HG03575 (cell line): ENCODE results near the gene STIP1.

Experiments used
- ATAC-seq: cut with Tn5 transposase; IDR thresholded peaks from one replicate; pipeline ENCODE4 v1.9.1; 2021; ENCODE audit not compliant: unreplicated experiment, insufficient number of reproducible peaks, low FRiP score; ENCODE audit errors: extremely low read depth

The STIP1 gene

DNA sequence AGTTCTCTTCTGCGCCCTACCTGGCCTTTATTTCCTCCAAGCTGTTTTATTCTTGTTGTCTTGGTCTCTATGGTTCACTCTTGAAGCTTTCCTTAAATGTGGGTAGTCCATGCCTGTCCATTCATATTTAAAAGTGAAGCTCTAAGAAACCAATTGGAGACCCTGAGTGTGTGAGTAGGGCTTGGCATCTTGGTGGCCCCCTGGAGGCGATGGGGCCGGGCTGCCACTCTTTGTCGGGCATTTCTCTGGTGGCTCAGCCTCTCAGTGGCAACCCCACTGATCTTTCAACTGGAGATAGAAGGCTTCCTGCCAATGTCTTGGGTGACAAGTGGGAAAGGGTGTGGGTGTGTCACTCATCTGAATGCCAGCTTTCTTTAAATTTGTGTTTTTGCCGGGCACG, 30.9 kb downstream of the STIP1 start:
- ATAC-seq = no peak

DNA sequence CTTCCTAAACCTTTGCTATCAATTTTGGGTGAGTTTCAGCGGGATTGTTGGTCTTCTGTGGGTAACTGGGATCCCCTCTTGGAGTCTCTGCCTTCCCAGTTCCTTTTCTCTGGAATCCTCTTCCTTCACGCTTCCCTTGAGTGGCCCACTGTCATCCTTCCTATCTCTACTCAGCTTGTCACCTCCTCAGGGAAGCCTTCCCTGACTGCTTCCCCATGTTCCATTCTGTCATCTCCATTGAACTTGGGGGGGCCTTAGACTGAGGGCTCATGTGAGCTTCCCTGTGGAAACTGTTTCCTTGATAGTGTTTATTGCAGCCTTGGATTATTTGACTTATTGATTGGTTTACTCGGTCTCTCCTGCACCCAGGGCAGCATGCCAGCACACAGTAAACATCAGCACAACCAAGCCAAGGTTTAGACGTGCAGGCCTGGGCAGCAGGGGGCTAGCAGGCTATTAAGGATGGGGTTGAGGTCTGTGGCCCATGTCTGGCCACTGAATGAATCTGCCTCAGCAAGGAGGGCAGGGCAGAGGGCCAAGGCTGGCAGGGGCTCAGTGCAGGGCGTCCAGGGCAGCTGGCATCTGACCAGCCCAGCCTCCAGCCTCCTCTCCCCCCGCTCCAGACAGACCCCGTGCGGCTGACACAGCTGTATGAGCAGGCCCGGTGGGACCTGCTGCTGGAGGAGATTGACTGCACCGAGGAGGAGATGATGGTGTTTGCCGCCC, 32.8 kb downstream of the STIP1 start:
- ATAC-seq = no peak

DNA sequence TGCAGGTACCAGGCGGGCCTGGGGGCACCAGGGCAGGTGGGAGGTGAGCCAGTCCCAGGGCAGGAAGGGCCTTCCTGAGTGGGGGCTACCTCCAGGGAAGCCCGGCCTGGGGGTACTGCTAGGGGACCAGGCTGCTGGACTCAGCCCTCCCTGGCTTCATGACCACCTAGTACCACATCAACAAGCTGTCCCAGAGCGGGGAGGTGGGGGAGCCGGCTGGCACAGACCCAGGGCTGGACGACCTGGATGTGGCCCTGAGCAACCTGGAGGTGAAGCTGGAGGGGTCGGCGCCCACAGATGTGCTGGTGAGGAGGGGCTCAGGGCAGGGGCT, 33.3 kb downstream of the STIP1 start:
- no peak for ATAC-seq

DNA sequence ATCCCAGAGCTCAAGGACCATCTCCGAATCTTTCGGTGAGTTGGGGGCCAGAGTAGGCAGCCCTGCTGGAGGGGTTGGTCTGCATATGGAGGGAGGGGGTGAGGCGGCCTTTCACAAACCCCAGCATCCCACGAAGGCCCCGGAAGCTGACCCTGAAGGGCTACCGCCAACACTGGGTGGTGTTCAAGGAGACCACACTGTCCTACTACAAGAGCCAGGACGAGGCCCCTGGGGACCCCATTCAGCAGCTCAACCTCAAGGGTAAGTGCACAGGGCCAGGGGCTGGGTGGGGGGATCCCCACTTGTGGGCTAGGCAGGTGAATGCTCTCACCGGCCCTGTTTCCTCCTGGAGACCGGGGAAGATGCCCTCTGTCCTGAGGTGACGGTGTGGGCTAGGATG, 33.8 kb downstream of the STIP1 start:
- no peak for ATAC-seq

DNA sequence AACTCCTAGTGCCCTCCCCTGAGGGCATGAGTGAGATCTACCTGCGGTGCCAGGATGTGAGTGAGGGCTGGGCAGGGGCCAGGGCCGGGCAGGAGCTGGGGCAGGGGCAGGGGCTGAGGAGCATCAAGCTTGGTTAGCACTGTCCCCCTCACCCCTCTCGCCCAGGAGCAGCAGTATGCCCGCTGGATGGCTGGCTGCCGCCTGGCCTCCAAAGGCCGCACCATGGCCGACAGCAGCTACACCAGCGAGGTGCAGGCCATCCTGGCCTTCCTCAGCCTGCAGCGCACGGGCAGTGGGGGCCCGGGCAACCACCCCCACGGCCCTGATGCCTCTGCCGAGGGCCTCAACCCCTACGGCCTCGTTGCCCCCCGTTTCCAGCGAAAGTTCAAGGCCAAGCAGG, 34.3 kb downstream of the STIP1 start:
- ATAC-seq = no peak

DNA sequence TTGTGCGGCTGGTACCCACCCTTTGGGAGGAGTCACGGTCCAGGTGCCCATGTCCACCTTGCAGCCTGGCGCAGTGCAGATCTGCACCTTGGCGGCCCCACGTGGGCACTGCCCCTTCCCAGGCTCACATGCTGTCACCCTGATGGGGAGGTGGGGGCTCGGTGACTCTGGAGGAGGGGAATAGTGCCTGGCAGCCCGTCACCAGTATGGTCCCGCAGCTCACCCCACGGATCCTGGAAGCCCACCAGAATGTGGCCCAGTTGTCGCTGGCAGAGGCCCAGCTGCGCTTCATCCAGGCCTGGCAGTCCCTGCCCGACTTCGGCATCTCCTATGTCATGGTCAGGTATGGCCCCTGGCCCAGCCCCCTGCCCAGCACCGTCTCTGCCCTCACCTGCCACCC, 34.8 kb downstream of the STIP1 start:
- no peak for ATAC-seq

DNA sequence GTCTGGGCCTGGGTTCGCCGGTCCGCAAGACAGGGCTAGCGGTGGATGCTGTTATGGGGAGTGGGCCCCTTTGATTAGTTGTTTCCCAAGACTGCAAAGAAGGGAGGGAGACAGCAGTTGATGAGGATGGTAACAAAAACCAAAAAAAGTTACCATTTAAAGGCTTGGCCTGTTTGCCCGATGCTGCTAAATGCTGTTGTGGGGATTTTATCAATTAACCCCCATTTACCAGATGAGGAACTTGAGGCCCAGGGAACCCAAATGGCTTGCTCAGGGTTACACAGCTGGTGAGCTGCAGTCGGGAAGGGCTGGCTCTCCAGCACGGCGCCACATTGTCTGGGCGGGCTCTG, 36.7 kb downstream of the STIP1 start:
- no peak for ATAC-seq

DNA sequence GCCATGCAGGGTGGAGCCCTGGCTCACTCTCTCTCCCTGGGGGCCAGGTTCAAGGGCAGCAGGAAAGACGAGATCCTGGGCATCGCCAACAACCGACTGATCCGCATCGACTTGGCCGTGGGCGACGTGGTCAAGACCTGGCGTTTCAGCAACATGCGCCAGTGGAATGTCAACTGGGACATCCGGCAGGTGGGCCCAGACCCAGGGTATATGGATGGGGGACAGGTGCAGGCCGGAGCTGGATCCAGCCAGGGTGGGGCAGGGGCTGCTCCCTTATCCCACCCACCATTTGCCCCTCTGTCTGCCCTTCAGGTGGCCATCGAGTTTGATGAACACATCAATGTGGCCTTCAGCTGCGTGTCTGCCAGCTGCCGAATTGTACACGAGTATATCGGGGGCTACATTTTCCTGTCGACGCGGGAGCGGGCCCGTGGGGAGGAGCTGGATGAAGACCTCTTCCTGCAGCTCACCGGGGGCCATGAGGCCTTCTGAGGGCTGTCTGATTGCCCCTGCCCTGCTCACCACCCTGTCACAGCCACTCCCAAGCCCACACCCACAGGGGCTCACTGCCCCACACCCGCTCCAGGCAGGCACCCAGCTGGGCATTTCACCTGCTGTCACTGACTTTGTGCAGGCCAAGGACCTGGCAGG, 37.2 kb downstream of the STIP1 start:
- no peak for ATAC-seq

DNA sequence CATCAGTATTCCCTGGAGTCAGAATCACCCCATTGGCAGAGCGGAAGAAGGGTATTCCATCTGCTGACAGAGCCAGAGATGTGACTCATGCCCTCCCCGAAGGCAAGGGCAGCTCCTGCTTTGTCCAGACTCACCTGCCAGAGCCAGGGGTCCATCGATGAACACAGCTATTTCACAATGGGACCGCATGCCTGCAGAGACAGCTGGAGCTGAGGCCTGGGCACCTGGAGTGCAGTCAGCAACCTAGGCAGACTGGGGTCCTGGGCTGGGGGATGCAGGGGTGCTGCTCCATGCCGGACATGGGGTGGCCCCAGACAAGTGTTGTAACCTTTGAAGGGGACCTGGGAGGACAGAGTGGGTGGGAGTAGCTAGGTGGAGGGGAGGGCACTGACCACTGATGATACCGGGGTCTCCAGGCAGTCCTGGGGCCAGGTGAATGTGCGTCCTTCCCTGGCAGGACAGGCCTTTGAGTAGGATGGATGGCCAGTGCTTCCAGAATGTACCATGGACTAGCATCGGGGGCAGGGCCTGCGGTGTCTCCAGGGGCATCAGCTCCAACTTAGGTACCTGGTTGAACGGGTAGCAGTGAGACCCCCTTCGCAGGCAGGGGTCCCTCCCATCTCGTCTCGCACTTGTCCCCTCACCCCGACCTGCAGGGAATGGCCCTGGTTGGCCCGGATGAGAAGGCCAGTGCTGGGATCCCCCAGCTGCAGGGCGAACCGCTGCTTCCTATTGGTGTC, 38.4 kb downstream of the STIP1 start:
- ATAC-seq = no peak

DNA sequence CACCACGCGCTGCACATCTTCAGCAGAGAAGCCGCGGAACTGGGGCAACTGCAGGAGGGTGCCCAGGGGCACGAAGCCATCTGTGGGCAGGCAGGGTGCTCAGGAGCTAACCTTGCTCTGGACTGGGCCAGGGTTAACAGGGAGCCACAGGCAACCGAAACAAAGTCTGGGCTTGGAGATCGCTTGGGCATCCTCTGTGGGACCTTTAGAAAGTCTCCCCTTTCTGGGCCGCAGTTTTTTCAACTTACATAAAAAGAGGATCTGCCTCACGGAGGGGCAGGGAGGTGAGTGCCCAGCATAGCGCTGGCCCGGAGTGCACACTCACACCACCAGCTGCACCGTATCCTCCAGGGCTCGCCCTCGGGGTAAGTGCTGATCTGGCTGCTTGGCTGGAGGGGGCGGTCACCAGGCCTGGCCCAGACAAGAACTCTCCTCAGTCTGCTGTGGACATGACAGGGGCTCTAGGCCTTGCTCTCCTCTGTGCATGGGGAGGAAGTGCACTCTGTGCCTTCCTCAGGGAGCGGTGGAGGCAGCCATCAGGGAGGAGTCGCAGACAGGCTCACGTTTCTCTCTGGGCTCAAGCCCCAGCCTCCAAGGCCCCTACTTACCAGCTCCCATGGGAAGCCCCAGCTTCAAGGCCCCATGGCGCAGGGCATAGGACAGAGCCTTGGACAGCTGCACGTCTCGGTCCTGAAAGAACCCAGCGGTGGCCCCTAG, 39.1 kb downstream of the STIP1 start:
- ATAC-seq = no peak

DNA sequence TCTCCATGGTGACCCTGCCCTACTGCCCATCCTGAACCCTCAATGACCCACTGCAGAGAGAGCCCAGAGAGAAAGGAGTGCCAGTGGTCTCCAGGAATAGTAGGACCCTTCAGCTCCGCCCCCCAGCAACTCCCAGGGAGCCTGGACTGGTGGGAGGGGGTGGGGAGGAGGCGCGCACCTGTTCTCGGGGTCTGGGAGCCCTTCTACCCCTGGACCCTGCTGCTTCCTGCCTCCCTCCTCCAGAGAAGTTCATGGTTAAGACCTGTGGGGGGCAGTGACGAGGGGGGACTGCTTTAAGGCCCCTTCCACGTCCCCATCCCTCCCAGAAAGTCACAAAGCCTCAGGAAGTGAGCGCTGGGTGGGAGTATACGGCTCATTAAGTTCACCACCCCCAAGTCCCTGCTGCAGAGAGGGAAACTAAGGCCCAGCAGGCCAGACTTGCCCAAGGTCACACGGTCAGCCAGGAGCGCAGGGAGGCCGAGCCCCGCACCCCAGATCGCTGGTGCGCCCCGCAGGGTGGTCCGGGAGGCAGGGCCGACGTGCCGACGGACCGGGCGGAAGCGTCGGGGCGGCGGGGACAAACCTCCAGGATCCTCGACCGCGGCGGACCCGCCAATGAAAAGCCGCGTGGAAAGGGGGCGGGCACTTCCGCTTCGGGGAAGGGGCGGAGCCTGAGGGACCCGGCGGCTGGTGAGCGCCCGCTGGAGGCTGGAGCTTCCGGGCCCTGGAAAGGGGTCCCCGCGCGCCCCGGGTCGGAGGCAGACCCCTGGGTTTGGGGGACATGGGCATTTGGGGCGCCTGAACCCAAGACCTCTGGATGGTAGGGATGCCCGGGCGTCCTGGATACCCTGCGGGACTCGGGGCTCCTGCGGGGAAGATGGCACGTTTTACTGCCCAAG, 39.9 kb downstream of the STIP1 start, which contains the start of the genes NUDT22 and TRPT1:
Gene NUDT22 (plus strand): TSS at position 667 of the 899 bp plus-strand sequence. CDS start 379 bp downstream, outside the sequence.
Gene TRPT1 (minus strand): TSS at position 579 of the 899 bp plus-strand sequence. CDS start 326 bp downstream, at position 253.
- ATAC-seq = no peak

DNA sequence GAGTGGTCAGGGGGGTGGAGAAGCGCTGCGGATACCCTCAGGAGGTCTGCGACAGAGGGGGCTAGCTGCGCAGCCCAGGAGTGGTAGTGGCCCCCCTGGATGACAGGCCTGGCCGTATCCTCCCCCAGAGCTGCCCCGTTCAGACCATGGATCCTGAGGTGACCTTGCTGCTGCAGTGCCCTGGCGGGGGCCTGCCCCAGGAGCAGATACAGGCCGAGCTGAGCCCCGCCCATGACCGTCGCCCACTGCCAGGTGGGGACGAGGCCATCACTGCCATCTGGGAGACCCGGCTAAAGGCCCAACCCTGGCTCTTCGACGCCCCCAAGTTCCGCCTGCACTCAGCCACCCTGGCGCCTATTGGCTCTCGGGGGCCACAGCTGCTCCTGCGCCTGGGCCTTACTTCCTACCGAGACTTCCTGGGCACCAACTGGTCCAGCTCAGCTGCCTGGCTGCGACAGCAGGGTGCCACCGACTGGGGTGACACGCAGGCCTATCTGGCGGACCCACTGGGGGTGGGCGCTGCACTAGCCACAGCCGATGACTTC, 40.6 kb downstream of the STIP1 start:
- ATAC-seq = no peak

DNA sequence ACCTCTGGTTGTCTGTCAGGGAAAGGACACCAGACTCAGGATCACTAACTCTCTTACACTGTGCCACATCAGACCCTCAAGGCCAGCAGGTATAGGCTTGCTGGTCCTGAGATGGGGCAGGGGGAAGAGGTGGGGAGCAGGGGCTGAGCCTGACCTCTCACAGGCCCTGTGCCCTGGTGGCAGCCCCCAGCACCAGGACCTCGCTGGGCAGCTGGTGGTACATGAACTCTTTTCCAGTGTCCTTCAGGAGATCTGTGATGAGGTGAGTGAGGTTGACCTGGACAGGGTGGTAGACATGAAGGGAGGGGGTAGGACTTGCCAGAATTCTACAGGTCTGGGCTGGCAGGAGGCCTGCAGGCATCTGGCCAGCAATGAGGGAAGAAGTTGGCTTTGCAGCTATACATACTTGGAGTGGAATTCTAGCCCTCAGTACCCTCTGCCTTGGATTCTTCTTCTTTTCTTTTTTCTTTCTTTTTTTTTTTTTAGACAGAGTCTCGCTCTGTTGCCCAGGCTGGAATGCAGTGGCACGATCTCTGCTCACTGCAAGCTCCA, 41.5 kb downstream of the STIP1 start:
- no peak for ATAC-seq

DNA sequence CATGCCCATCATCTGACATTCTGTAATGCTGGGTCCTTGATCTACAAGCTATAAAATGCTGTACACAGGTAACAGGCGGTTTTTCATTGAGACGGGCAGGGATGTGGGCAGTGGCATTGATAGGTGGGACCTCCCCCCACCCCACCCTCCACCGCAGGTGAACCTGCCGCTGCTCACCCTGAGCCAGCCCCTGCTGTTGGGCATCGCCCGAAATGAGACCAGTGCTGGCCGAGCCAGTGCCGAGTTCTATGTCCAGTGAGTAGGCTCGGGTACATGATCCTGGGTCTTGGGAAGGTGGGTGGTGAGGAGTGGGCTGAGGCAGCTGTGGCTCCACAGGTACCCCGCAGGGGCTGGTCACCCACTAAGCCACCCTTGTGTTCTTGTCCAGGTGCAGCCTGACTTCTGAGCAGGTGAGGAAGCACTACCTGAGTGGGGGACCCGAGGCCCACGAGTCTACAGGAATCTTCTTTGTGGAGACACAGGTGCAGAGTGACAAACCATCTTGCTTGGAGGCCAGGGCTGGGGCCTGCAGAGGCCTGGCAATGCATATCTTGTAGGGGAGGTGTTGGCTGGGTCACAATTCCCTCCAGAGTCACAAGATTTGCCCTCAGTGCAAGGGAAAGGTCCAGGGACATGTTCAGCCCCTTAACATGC, 43.2 kb downstream of the STIP1 start:
- ATAC-seq = no peak

DNA sequence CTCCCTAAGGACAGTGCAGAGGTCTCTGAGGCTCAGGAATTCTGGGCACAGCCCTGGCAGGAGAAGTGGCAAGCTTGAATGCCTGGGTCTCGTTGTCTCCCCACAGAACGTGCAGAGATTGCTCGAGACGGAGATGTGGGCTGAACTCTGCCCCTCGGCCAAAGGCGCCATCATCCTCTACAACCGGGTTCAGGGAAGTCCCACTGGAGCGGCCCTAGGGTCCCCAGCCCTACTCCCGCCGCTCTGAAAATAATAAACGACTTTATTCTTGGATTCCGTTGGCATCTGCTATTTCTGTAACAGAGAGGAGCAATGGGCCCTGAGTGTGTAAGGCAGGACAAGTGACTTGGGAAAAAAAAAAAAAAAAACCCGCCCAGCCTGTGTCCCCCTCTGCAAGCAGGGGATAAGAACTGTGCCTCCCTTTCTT, 43.8 kb downstream of the STIP1 start:
- no peak for ATAC-seq

DNA sequence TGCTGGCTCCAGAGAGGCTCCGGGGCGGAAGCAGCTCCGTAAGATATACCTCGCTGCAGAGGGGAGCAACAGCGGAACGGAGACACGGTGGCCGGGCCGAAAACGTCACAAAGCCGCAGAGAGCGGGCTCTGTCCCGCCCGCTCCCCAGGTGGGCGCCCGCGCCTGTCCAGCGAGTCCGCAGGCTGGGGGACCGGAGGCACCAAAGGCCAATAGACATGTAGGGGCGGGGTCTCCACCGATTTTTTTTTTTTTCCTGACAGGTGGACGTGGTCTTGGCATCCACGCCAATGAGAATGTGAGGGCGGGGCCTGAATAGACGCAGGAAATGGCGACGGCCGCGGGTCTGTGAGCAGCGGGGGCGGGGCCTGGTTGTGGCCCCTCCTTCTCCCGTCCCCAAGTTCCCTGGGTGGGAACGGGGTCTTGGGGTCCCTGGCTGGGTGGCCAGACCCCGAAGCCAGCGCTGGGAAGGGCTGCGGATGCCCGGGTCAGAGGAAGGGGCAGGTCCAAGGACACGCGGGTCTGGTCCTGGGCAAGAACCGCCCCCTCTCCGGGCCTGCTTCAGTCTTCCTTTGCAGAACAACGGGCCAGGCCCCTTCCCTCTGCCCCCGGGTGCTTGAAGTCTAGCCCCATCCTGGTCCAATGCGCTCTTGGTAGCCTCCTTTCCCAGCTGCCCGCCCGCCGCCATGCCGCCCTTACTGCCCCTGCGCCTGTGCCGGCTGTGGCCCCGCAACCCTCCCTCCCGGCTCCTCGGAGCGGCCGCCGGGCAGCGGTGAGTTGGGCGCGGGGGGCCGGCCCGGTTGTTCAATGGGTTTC, 44.4 kb downstream of the STIP1 start, which contains the start of gene DNAJC4:
Gene DNAJC4 (plus strand): TSS at position 378 of the 814 bp plus-strand sequence. CDS start 307 bp downstream, at position 685.
- no peak for ATAC-seq

DNA sequence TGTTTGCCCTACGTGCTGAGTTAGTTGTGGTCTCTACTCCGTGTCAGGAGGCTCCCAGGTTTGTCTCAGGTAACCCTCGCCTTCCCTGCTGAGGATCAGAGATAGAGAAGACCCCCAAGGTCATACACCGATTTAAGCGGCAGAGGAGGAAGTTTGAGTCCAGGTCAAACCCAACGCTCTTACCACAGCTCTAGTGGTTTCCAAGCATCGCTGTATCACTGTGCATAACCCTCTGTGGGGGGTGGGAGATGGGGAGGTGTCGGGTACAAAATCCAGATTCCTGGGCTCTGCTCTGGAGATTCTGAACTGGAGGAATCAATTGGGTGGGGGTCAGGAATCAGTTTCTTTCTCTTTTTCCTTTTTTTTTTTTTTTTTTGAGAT, 45.0 kb downstream of the STIP1 start:
- no peak for ATAC-seq
